NCI-H2107 treated with DMSO at 0.1 percent for 48 hours (cell line): ENCODE measurements around the gene CELF2.

ENCODE experiments used
- DNase-seq: peaks from one replicate; lab custom pipeline; 2025; ENCODE audit not compliant: unreplicated experiment; lab: John Stamatoyannopoulos, UW

CELF2 gene

DNA sequence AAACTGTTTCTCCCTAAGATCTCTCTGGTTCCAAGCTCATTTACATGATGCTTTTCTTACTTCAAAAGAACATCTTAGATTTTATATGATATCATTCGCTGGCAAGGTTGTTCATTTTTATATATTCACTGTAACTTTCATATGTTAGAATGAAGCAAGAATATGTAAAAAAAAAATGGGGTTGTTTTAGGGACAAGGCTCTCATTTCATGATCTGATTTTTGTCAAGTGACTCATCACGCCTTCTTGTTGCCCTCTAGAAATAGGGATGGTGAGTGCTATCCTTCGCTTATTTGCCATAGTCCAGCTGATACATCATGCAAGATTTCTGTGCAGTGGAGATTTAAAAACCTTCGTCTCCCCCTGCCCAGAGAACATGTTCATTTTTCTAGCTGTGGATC lies 14.0 kb upstream of the CELF2 start:
- no peak for DNase-seq

- DNase-seq: no peak
These were observed 13.3 kb upstream of the CELF2 start for GRCh38 chr10:11004144-11005077.

- DNase-seq: no peak
These were observed 11.8 kb upstream of the CELF2 start for GRCh38 chr10:11005725-11006427.

GRCh38 chr10:11006428-11006825 lies 11.2 kb upstream of the CELF2 start:
- DNase-seq: no peak

GRCh38 chr10:11007476-11008020 lies 10.1 kb upstream of the CELF2 start:
- DNase-seq: no peak

- DNase-seq: no peak
These were observed 8.0 kb upstream of the CELF2 start for GRCh38 chr10:11009471-11010308.

GRCh38 chr10:11010582-11010981 lies 7.1 kb upstream of the CELF2 start:
- no peak for DNase-seq

DNA sequence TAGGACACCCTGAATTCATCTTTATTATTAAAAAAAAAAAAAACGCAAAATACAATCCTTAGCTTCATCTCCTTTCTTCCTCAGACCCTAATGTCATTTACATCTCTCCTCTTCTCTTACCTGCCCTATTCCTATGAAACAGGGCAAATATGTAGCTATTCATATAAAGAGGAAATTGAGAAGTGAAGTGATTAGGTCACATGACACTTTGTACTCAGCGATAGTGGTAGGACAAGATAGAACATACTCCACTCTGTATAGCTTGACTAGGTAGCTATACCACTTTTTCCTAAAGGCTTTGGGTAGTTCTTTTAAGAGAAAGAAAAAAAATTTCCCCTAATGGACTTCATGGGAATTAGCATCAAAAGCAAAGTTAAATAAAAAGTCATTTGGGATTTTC lies 6.2 kb upstream of the CELF2 start:
- DNase-seq: no peak

GRCh38 chr10:11011984-11012383 lies 5.7 kb upstream of the CELF2 start:
- DNase-seq: no peak

DNA sequence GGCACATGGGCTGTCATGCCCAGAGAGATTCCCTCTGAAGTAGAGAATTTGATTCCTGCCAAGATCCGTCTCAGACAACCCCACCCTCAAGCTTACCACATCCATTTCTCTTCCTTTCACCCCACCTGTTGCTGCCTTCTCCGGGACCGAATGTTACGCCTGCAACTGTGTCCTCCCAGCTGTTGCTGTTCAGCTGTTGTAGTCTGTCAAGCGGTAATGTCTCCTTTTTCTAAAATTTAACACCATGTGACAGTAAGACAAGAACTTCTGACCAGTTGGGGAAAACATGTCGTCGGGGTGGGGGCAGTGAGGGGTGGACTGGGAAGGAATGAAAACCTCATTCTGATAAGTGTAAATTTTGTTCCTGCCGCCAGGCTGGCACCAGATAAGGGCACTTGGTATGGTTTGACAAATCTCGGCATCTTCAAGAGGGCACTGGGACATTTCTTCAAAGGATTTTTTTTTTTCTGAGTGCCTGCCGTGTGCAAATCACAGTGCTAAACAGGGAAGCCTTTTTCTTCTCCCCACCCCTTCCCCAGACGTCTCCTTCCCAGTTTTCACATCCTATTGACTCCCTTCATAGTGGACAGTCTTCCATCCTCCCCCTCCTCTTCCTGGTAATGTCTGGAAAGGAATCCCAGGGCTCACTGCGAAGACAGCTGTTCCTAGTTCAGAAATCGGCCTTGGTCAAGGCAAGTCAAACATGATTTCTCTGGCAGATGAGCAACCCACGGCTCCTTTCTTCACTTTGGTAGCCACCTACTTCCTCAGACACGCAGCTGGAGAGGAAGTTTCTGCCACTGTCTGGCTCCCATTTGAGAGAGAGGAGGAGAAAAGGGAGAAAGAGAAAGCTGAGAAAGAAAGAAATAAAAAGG lies 5.0 kb upstream of the CELF2 start:
- no peak for DNase-seq

GRCh38 chr10:11013836-11014235 lies 3.8 kb upstream of the CELF2 start:
- no peak for DNase-seq

GRCh38 chr10:11014671-11015445 lies 2.8 kb upstream of the CELF2 start:
- DNase-seq: no peak

DNA sequence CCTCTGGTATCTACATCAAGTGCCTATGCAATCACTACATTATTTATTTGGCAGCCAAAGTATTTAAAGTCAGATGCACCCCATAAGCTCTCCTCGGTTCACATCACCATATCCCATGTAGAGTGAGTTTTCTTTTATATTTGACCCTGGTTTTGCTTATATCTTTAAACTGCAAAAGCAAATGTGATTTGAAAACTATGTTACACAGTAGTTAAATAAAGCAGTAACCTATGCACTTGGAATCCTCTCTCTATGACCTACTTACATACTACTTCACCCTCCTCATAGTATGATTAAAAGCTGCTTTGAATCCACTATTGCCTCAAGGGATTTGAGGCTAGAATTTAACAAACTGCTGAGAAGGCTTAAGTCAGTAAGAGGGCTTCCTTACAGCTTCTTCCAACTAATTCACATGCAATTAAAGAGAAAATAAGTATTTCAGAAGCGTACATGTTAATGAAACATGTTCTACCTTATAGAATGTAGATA lies 2.2 kb upstream of the CELF2 start:
- no peak for DNase-seq

GRCh38 chr10:11017000-11017569 lies 587 bp upstream of the CELF2 start:
- no peak for DNase-seq

- no peak for DNase-seq
These were observed 765 bp downstream of the CELF2 start for GRCh38 chr10:11018432-11018841.

- no peak for DNase-seq
These were observed 1.4 kb downstream of the CELF2 start for GRCh38 chr10:11018855-11019631.

- DNase-seq: no peak
These were observed 2.3 kb downstream of the CELF2 start for GRCh38 chr10:11019724-11020547.
